ENCODE measurements around the gene CNTN1. TPM values are rescaled to one million over a fixed set of nuclear protein-coding genes. Genes with fewer than 3 reads are reported as not detected.

The CNTN1 gene
- total and polyA plus RNA-seq, 2 of the 4 experiments (the other 2 are of a cell fraction): 0.10 to 0.18 TPM

DNA sequence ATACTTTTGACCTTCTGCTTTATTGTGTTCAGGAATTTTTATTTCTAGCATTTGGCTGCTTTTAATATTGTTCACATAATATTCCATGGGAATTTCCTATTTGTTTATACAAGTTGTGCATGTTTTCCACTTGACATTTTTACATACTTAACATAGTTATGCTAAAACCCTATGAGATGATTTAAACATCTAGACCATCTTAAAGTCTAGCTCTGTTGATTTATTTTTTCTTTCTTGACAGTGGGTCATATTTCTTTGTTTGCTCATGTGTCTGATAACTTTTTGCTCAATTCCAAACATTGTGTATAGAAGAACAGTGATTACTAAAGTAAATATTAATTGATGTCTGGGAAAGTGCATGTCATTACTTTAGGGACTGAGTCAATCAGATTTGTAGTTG, 293.8 kb downstream of the CNTN1 start:
- Histone ChIP-seq H3K9me1 (ENCODE audit: insufficient read depth, low read length) (no peaks in the 10 kb centered on the region), H4K91ac (ENCODE audit: insufficient read depth, low read depth, low read length) (no peak overlapping the region), H3K4me2 (ENCODE audit: low read depth, low read length) (no peak overlapping the region), H3K14ac (replicated peaks; ENCODE audit: low read depth, low read length) (no peak overlapping the region), H3K4me1 (ENCODE audit: control insufficient read depth, insufficient read depth, low read length) (no peaks in the 10 kb centered on the region), H3K4ac (ENCODE audit: low read depth, low read length) (no peak overlapping the region), H3K4me3 (ENCODE audit: insufficient read depth, low read depth, low read length) (no peak overlapping the region), H3K18ac (ENCODE audit: low read depth, low read length) (no peak overlapping the region), H3K9me3 (ENCODE audit: control insufficient read depth, insufficient read depth, low read length) (no peaks in the 10 kb centered on the region), H3K79me1 (ENCODE audit: low read depth in 1 of 2, low read length in 2 of 2) (no peaks in the 10 kb centered on the region), H2BK120ac (ENCODE audit: low read depth, low read length) (no peak overlapping the region), H3K27ac (ENCODE audit: insufficient read depth, low read length) (no peak overlapping the region), H4K5ac (ENCODE audit: low read depth, low read length) (no peak overlapping the region), H3K36me3 (ENCODE audit: control insufficient read depth, insufficient read depth, low read length) (no peaks in the 10 kb centered on the region), H3K23ac (ENCODE audit: low read depth, low read length) (no peak overlapping the region), H2AFZ (replicated peaks; ENCODE audit: low read length, poor library complexity) (no peak overlapping the region), H3K27me3 (ENCODE audit: control insufficient read depth, insufficient read depth, low read length) (no peaks in the 10 kb centered on the region), H2BK15ac (ENCODE audit: low read depth, low read length) (no peak overlapping the region), H3K56ac (ENCODE audit: extremely low read depth, insufficient read depth, low read length) (no peak overlapping the region), H2AK5ac (ENCODE audit: low read depth, low read length) (no peak overlapping the region), H3K9ac (ENCODE audit: low read depth, low read length) (no peak overlapping the region), H4K20me1 (ENCODE audit: insufficient read depth, low read length) (no peaks in the 10 kb centered on the region), H2BK5ac (ENCODE audit: low read depth, low read length, poor library complexity, severe bottlenecking) (no peak overlapping the region), H2AK9ac (replicated peaks; ENCODE audit: low read depth, low read length, poor library complexity) (no peak overlapping the region), H2BK20ac (ENCODE audit: low read depth, low read length) (no peak overlapping the region), H4K8ac (ENCODE audit: low read depth in 2 of 2, low read length in 2 of 2) (no peak overlapping the region)
- ATAC-seq (ENCODE audit: low read depth) (peak; percentile 27; the same call in 1 of the 2 replicates), DNase-seq (no peak)
- BruUV-seq (replicated peaks): no TSS peak
- POLR2A ChIA-PET (ENCODE audit: unreplicated experiment): no interaction called here
- intact Hi-C loops (cut with micrococcal nuclease) (no loop called here), dilution Hi-C loops (cut with HindIII; ENCODE audit: low sequenced_read_pairs, unreplicated experiment) (no loop called here), in situ Hi-C loops (cut with MboI; ENCODE audit: low sequenced_read_pairs) (no loop called here)
- TF ChIP-seq SMC3 (IDR thresholded peaks at IDR 0.05; ENCODE audit: low read depth, low read length): no peak
- no peak for TF ChIP-seq FOS (IDR thresholded peaks at IDR 0.05; ENCODE audit: low read depth, low read length)
- TF ChIP-seq NFE2L2 (IDR thresholded peaks at IDR 0.05; ENCODE audit: low read depth, low read length): no peak
- no peak for TF ChIP-seq RFX5 (IDR thresholded peaks at IDR 0.05; ENCODE audit: low read depth, low read length)
- TF ChIP-seq MAFK (IDR thresholded peaks at IDR 0.05; ENCODE audit: low read depth, low read length): no peak
- TF ChIP-seq CEBPB (IDR thresholded peaks at IDR 0.05; ENCODE audit: low read depth, low read length): no peak
- no peak for TF ChIP-seq ELK1 (IDR thresholded peaks at IDR 0.05; ENCODE audit: borderline replicate concordance, low read depth, low read length)
- CTCF ChIA-PET: no interaction called here

Measured in IMR-90 (cell line).